Endothelial cell of umbilical vein (primary cell): ENCODE data around the gene SGCD. TPM values are rescaled to one million over a fixed set of nuclear protein-coding genes. Genes with fewer than 3 reads are reported as not detected.

Experiments
- BruUV-seq: library from RNA; stranded (reverse); fragments of 400-500 nt; replicated peaks from 2 replicates; lab custom pipeline; 2021; lab: Mats Ljungman, UMichigan
- CTCF ChIA-PET: fragments of 300-600, 350-600 bp; sonication (Branson Sonifier 250); formaldehyde crosslinking; loops from one replicate; lab custom pipeline; 2021; ENCODE audit warnings: antibody characterized with exemption, inconsistent platforms; lab: Charles Lee
- POLR2A ChIA-PET: fragments of 300-600, 350-600 bp; sonication (Branson Sonifier 250); formaldehyde crosslinking; loops from one replicate; lab custom pipeline; 2021; ENCODE audit warnings: antibody characterized with exemption, inconsistent platforms; lab: Charles Lee
- DNase-seq: peaks from one replicate; pipeline ENCODE4 v3.0.0-alpha.2; 2011; ENCODE audit warnings: low read depth, low spot score
- FAIRE-seq: peaks from 2 replicates; lab custom pipeline; 2011; peaks lifted over from hg19 to GRCh38; lab: Jason Lieb, UNC
- H2AFZ ChIP-seq: 2 replicates; pipeline ENCODE4 v1.6.0; 2012; ENCODE audit warnings: low read depth, low read length, control low read depth, inconsistent platforms
- H3K27ac ChIP-seq: 2 replicates; pipeline ENCODE4 v1.5.1; 2011; ENCODE audit warnings: low read depth, mild to moderate bottlenecking, control low read depth, low read length, moderate library complexity; ENCODE audit not compliant: insufficient read depth
- H3K27me3 ChIP-seq, 2 experiments: 2 replicates each; pipeline versions ENCODE4 v1.6.0 to v1.6.1; 2011; ENCODE audit warnings: low read length in 2 of 2, mixed read lengths in 1 of 2; ENCODE audit not compliant: control insufficient read depth in 2 of 2, insufficient read depth in 2 of 2
- H3K36me3 ChIP-seq, 2 experiments: 2 replicates in 1 of 2; 3 replicates in 1 of 2; pipeline ENCODE4 v1.5.1; 2011; ENCODE audit warnings: low read length in 2 of 2, mild to moderate bottlenecking in 1 of 2, moderate library complexity in 1 of 2; ENCODE audit not compliant: control insufficient read depth in 2 of 2, insufficient read depth in 2 of 2; ENCODE audit errors: extremely low read depth in 1 of 2
- H3K4me1 ChIP-seq: 3 replicates; pipeline ENCODE4 v1.5.1; 2011; ENCODE audit warnings: mild to moderate bottlenecking, low read length; ENCODE audit not compliant: control insufficient read depth, insufficient read depth; ENCODE audit errors: extremely low read depth
- H3K4me2 ChIP-seq: 2 replicates; pipeline ENCODE4 v1.6.1; 2011; ENCODE audit warnings: low read length, control low read depth, mixed read lengths; ENCODE audit not compliant: insufficient read depth
- H3K4me3 ChIP-seq, 3 experiments: fragments of 200-600 bp in 1 of 3; sonication (generic), shearing (Covaris generic) in 1 of 3; replicated peaks in 1 of 3; 2 replicates each; pipeline ENCODE4 v1.5.1; 2011 to 2016; ENCODE audit warnings: control low read depth in 3 of 3, low read length in 3 of 3, mild to moderate bottlenecking in 2 of 3, inconsistent platforms in 1 of 3, low read depth in 1 of 3, moderate library complexity in 1 of 3; ENCODE audit not compliant: insufficient read depth in 1 of 3
- H3K79me2 ChIP-seq: 2 replicates; pipeline ENCODE4 v1.6.0; 2012; ENCODE audit warnings: low read length, inconsistent platforms; ENCODE audit not compliant: control insufficient read depth, insufficient read depth
- H3K9ac ChIP-seq: replicated peaks from 2 replicates; pipeline ENCODE3; 2011; ENCODE audit warnings: low read length, control low read depth; ENCODE audit not compliant: insufficient read depth; ENCODE audit errors: extremely low read depth
- H3K9me1 ChIP-seq: replicated peaks from 3 replicates; pipeline ENCODE4 v1.6.0; 2011; ENCODE audit warnings: mild to moderate bottlenecking, low read length; ENCODE audit not compliant: control insufficient read depth, insufficient read depth; ENCODE audit errors: extremely low read depth
- H3K9me3 ChIP-seq: replicated peaks from 2 replicates; pipeline ENCODE4 v1.5.1; 2012; ENCODE audit warnings: low read length, inconsistent platforms; ENCODE audit not compliant: control insufficient read depth, insufficient read depth
- H4K20me1 ChIP-seq: replicated peaks from 2 replicates; pipeline ENCODE3; 2011; ENCODE audit warnings: mild to moderate bottlenecking, low read length; ENCODE audit not compliant: control insufficient read depth, insufficient read depth; ENCODE audit errors: extremely low read depth
- FOS ChIP-seq: IDR thresholded peaks from 2 replicates; pipeline ENCODE4 v1.6.1; 2011; ENCODE audit warnings: mild to moderate bottlenecking, low read length, moderate library complexity, borderline replicate concordance; ENCODE audit not compliant: insufficient read depth
- JUN ChIP-seq: IDR thresholded peaks from 2 replicates; pipeline ENCODE4 v1.6.1; 2011; ENCODE audit warnings: borderline replicate concordance, low read depth; ENCODE audit not compliant: insufficient read length, insufficient read depth
- POLR2A ChIP-seq: IDR thresholded peaks from 2 replicates; pipeline ENCODE4 v1.6.1; 2012; ENCODE audit warnings: low read depth, mild to moderate bottlenecking, control low read depth, low read length
- POLR2AphosphoS5 ChIP-seq: IDR thresholded peaks from 2 replicates; pipeline ENCODE4 v1.6.1; 2012; ENCODE audit warnings: low read depth, mild to moderate bottlenecking, control low read depth, low read length, moderate library complexity; ENCODE audit not compliant: insufficient read depth
- dilution Hi-C: fragments of 300-500 bp; cut with MboI; formaldehyde crosslinking; loops from one replicate; pipeline ENCODE4 v1.15.0; 2019; ENCODE audit warnings: low sequenced_read_pairs; ENCODE audit not compliant: extremely low pct_ligation_motif_present
- intact Hi-C: fragments of 100-400 bp; cut with micrococcal nuclease; formaldehyde crosslinking; loops from one replicate; pipeline ENCODE4 v1.10.0; 2022
- polyA plus RNA-seq, 4 experiments: library from polyadenylated mRNA; depleted of rRNA in 3 of 4; stranded (reverse) in 3 of 4; unstranded in 1 of 4; fragments of >200 nt; gene quantifications; 2 replicates each; pipeline versions ENCODE4 v1.2.1 to v1.2.3, GENCODE V29; 2011 to 2012; ENCODE audit warnings: missing spikeins in 1 of 4
- total RNA-seq: library from RNA; stranded (reverse); gene quantifications from 2 replicates; pipeline ENCODE4 v1.2.3, GENCODE V29; 2021
- TF ChIP-seq, protein P1 (sequence below), 2 donors: IDR thresholded peaks; 1 replicate in 1 of 2; 2 replicates in 1 of 2; pipeline ENCODE4 v1.5.1; 2011; ENCODE audit warnings: low read length in 2 of 2, mild to moderate bottlenecking in 2 of 2, moderate library complexity in 2 of 2, control low read depth in 1 of 2, inconsistent platforms in 1 of 2, low read depth in 1 of 2; ENCODE audit not compliant: insufficient read depth in 1 of 2; ENCODE audit errors: extremely low read depth in 1 of 2

Gene SGCD
- total and polyA plus RNA-seq, 2 donors (not counting 3 experiments of a cell fraction or from before 2014, with no cell fraction given): not detected

DNA sequence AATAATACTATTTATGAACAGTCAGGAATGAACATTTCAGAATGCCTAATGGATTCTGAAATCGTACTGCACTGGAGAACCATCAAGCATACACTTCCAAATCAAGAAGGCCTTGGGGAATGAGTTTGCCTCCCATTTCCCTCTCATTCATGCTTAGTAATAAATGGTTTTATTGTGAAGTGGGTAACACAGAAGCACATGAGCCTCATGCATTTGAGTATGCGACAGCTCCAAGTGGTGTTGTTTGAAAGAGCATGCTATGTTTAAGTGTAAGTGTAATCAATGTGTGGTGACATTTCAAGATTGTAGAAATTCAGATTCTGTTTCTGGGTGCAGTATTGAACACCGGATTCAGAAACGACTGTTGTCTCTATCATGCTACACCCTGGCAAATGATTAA lies 60.0 kb downstream of the SGCD start:
- TF ChIP-seq POLR2AphosphoS5 (no peak), FOS (no peak), POLR2A (no peak), JUN (no peak)
- TF ChIP-seq, protein P1, sequence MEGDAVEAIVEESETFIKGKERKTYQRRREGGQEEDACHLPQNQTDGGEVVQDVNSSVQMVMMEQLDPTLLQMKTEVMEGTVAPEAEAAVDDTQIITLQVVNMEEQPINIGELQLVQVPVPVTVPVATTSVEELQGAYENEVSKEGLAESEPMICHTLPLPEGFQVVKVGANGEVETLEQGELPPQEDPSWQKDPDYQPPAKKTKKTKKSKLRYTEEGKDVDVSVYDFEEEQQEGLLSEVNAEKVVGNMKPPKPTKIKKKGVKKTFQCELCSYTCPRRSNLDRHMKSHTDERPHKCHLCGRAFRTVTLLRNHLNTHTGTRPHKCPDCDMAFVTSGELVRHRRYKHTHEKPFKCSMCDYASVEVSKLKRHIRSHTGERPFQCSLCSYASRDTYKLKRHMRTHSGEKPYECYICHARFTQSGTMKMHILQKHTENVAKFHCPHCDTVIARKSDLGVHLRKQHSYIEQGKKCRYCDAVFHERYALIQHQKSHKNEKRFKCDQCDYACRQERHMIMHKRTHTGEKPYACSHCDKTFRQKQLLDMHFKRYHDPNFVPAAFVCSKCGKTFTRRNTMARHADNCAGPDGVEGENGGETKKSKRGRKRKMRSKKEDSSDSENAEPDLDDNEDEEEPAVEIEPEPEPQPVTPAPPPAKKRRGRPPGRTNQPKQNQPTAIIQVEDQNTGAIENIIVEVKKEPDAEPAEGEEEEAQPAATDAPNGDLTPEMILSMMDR (IDR thresholded peaks at IDR 0.05; ENCODE audit: extremely low read depth in 1 of 2, insufficient read depth in 1 of 2, low read depth in 1 of 2, low read length in 2 of 2): no peak
- H3K9me1 ChIP-seq: no peaks in the 10 kb centered on the region
- no peak overlapping the region for H2AFZ ChIP-seq
- H3K4me2 ChIP-seq: no peak overlapping the region
- FAIRE-seq (no peak), DNase-seq (no peak)
- intact Hi-C loops (no loop called here), dilution Hi-C loops (no loop called here)
- no peak overlapping the region for H3K9ac ChIP-seq
- H3K27me3 ChIP-seq: no peaks in the 10 kb centered on the region
- no peaks in the 10 kb centered on the region for H3K79me2 ChIP-seq
- peaks cover 2% of the 10 kb centered on the region for H3K9me3 ChIP-seq
- no peaks in the 10 kb centered on the region for H3K36me3 ChIP-seq
- ChIA-PET POLR2A (no interaction called here), CTCF (no interaction called here)
- BruUV-seq: no TSS peak
- no peak overlapping the region for H3K4me3 ChIP-seq
- no peak overlapping the region for H3K27ac ChIP-seq
- H3K4me1 ChIP-seq: no peaks in the 10 kb centered on the region
- no peaks in the 10 kb centered on the region for H4K20me1 ChIP-seq

DNA sequence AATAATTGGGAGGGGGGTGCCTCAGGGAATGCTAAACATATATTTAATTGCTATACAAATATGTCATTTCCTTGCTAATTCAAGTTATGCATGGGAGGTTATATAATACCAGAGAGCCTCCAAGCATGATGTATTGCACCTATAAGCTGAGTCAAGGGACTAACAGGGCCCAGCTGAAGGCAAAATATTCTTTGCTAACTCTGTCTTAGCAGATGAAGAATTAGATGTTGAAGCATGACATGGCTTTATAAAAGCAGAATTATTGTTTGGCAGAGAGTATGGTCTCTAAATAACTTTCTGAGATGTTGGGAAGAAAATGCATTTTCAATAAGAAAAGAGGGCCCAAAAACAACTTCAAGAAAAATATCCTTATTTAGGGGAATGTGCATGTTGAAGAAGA lies 60.4 kb downstream of the SGCD start:
- no peaks in the 10 kb centered on the region for H3K9me1 ChIP-seq
- intact Hi-C loops: no loop called here
- no peaks in the 10 kb centered on the region for H3K27me3 ChIP-seq
- no peaks in the 10 kb centered on the region for H3K79me2 ChIP-seq
- no peak overlapping the region for H2AFZ ChIP-seq
- DNase-seq (no peak), FAIRE-seq (no peak)
- H3K9me3 ChIP-seq: peaks cover 4% of the 10 kb centered on the region
- H3K4me1 ChIP-seq: no peaks in the 10 kb centered on the region
- no peak for TF ChIP-seq POLR2A
- dilution Hi-C loops: no loop called here
- CTCF ChIA-PET: no interaction called here
- H3K4me3 ChIP-seq: no peak overlapping the region
- no peak overlapping the region for H3K27ac ChIP-seq
- no peaks in the 10 kb centered on the region for H3K36me3 ChIP-seq
- POLR2A ChIA-PET: no interaction called here
- H3K9ac ChIP-seq: no peak overlapping the region
- no peak overlapping the region for H3K4me2 ChIP-seq
- no peaks in the 10 kb centered on the region for H4K20me1 ChIP-seq
- no TSS peak for BruUV-seq
